GM12878 (cell line): ENCODE data around the gene ZMIZ1. TPM values are rescaled to one million over a fixed set of nuclear protein-coding genes. Genes with fewer than 3 reads are reported as not detected.

Experiments
- ATAC-seq: fragments of 200-7000 bp; cut with Tn5 transposase; 3 replicates; pipeline ENCODE4 v1.9.1; 2020; ENCODE audit warnings: mild to moderate bottlenecking, moderate library complexity
- BruUV-seq: library from RNA; stranded (reverse); fragments of 400-500 nt; replicated peaks from 2 replicates; lab custom pipeline; 2021; lab: Mats Ljungman, UMichigan
- CTCF ChIA-PET: fragments of 300-600 bp; sonication (Branson Sonifier 250); formaldehyde crosslinking; extraction: SDS; loops from one replicate; lab custom pipeline; 2021; ENCODE audit warnings: inconsistent platforms; lab: Yijun Ruan, JAX
- POLR2A ChIA-PET: fragments of 350-600 bp; formaldehyde crosslinking; extraction: SDS; loops from one replicate; lab custom pipeline; 2021; ENCODE audit warnings: inconsistent platforms; lab: Charles Lee
- RAD21 ChIA-PET: fragments of 300-600 bp; sonication (Branson Sonifier 250); formaldehyde crosslinking; loops from one replicate; lab custom pipeline; 2023; ENCODE audit warnings: antibody characterized with exemption; ENCODE audit not compliant: unreplicated experiment; lab: Charles Lee
- SMC1A ChIA-PET: fragments of 300-600 bp; sonication (Branson Sonifier 250); formaldehyde crosslinking; loops from one replicate; lab custom pipeline; 2023; ENCODE audit not compliant: unreplicated experiment, uncharacterized antibody; lab: Charles Lee
- DNase-seq: peaks from one replicate; pipeline ENCODE4 v3.0.0-alpha.2; 2011; ENCODE audit warnings: low read depth, low spot score
- FAIRE-seq: peaks from 3 replicates; lab custom pipeline; 2011; peaks lifted over from hg19 to GRCh38; lab: Jason Lieb, UNC
- H2AFZ ChIP-seq: 2 replicates; pipeline ENCODE4 v1.6.0; 2011; ENCODE audit warnings: low read depth, low read length, control low read depth; ENCODE audit not compliant: control insufficient read depth
- H3K27ac ChIP-seq: 2 replicates; pipeline ENCODE4 v1.5.1; 2011; ENCODE audit warnings: control low read depth; ENCODE audit not compliant: control insufficient read depth, insufficient read depth
- H3K27me3 ChIP-seq, 2 experiments: replicated peaks in 1 of 2; 2 replicates each; pipeline versions ENCODE4 v1.6.0 to v1.6.1; 2011; ENCODE audit warnings: low read length in 1 of 2; ENCODE audit not compliant: control insufficient read depth in 2 of 2, insufficient read depth in 2 of 2
- H3K36me3 ChIP-seq, 2 experiments: 2 replicates each; pipeline ENCODE4 v1.5.1; 2011; ENCODE audit warnings: low read length in 1 of 2; ENCODE audit not compliant: control insufficient read depth in 2 of 2, insufficient read depth in 2 of 2
- H3K4me1 ChIP-seq: 2 replicates; pipeline ENCODE4 v1.6.1; 2011; ENCODE audit warnings: mild to moderate bottlenecking, low read length, moderate library complexity, mixed read lengths; ENCODE audit not compliant: control insufficient read depth, insufficient read depth
- H3K4me2 ChIP-seq: 2 replicates; pipeline ENCODE4 v1.6.0; 2011; ENCODE audit warnings: control low read depth; ENCODE audit not compliant: control insufficient read depth, insufficient read depth
- H3K4me3 ChIP-seq: fragments of 200-600 bp; sonication (generic); 2 replicates; pipeline ENCODE4 v1.5.1; 2016
- H3K79me2 ChIP-seq: 2 replicates; pipeline ENCODE4 v1.6.0; 2011; ENCODE audit warnings: low read length; ENCODE audit not compliant: control insufficient read depth, insufficient read depth
- H3K9ac ChIP-seq: 2 replicates; pipeline ENCODE4 v1.8.0; 2011; ENCODE audit warnings: low read length, control low read depth, mixed read lengths; ENCODE audit not compliant: control insufficient read depth, insufficient read depth
- H3K9me3 ChIP-seq: replicated peaks from 3 replicates; pipeline ENCODE4 v1.5.1; 2011; ENCODE audit warnings: mild to moderate bottlenecking, low read length; ENCODE audit not compliant: control insufficient read depth, insufficient read depth
- H4K20me1 ChIP-seq: 2 replicates; pipeline ENCODE4 v1.6.0; 2011; ENCODE audit not compliant: control insufficient read depth, insufficient read depth
- ASH2L ChIP-seq: fragments of 300-600, 200-600 bp; sonication (generic); IDR thresholded peaks from 2 replicates; pipeline ENCODE4 v1.6.1; 2017; ENCODE audit warnings: low read depth, mild to moderate bottlenecking, borderline replicate concordance
- ATF7 ChIP-seq: fragments of 450-650 bp; IDR thresholded peaks from 2 replicates; pipeline ENCODE4 v1.6.1; 2016; ENCODE audit warnings: low read depth, mild to moderate bottlenecking
- CEBPB ChIP-seq, 2 experiments: fragments of 150-350 bp in 1 of 2; IDR thresholded peaks; 2 replicates each; pipeline ENCODE4 v1.6.1; 2012 to 2014; ENCODE audit warnings: low read depth in 2 of 2, low read length in 2 of 2, borderline replicate concordance in 1 of 2, inconsistent platforms in 1 of 2
- CEBPZ ChIP-seq: fragments of 150-350 bp; IDR thresholded peaks from 2 replicates; pipeline ENCODE4 v1.6.1; 2016; ENCODE audit warnings: low read depth, low read length
- CHD2 ChIP-seq: IDR thresholded peaks from 2 replicates; pipeline ENCODE4 v1.6.1; 2011; ENCODE audit warnings: low read depth, low read length, improper control_type of control experiment, borderline replicate concordance
- ESRRA ChIP-seq: IDR thresholded peaks from 2 replicates; pipeline ENCODE4 v1.6.1; 2012; ENCODE audit warnings: mild to moderate bottlenecking, low read length, improper control_type of control experiment
- ETV6 ChIP-seq, 2 experiments: fragments of 450-650 bp in 1 of 2; IDR thresholded peaks in 1 of 2; conservative IDR thresholded peaks in 1 of 2; 2 replicates each; pipeline ENCODE4 v1.6.1; 2014; ENCODE audit warnings: antibody characterized with exemption in 1 of 2, borderline replicate concordance in 1 of 2, low read depth in 1 of 2, mild to moderate bottlenecking in 1 of 2, moderate library complexity in 1 of 2
- FOS ChIP-seq: IDR thresholded peaks from 3 replicates; pipeline ENCODE4 v1.6.1; 2011; ENCODE audit warnings: borderline replicate concordance; ENCODE audit not compliant: insufficient read length; ENCODE audit errors: extremely low read depth
- GATAD2B ChIP-seq: fragments of 450-650 bp; conservative IDR thresholded peaks from 2 replicates; pipeline ENCODE4 v1.6.1; 2017; ENCODE audit warnings: low read depth, mild to moderate bottlenecking, moderate library complexity
- HDAC6 ChIP-seq: fragments of 200-600 bp; sonication (generic); IDR thresholded peaks from one replicate; pipeline ENCODE4 v1.8.0; 2017; ENCODE audit warnings: antibody characterized with exemption; ENCODE audit not compliant: unreplicated experiment
- HDGF ChIP-seq: fragments of 450-650 bp; IDR thresholded peaks from 2 replicates; pipeline ENCODE4 v1.6.1; 2016; ENCODE audit warnings: antibody characterized with exemption
- MXI1 ChIP-seq: fragments of 150-350 bp; IDR thresholded peaks from 2 replicates; pipeline ENCODE4 v1.6.1; 2011; ENCODE audit warnings: low read depth, mild to moderate bottlenecking, inconsistent platforms, low read length, improper control_type of control experiment
- NBN ChIP-seq: fragments of 450-650 bp; IDR thresholded peaks from 2 replicates; pipeline ENCODE4 v1.6.1; 2016
- PAX8 ChIP-seq: fragments of 450-650 bp; IDR thresholded peaks from 2 replicates; pipeline ENCODE4 v1.6.1; 2017; ENCODE audit warnings: mild to moderate bottlenecking, moderate library complexity
- PML ChIP-seq: IDR thresholded peaks from 2 replicates; pipeline ENCODE4 v1.6.1; 2012; ENCODE audit warnings: low read length, inconsistent platforms
- POLR2A ChIP-seq: IDR thresholded peaks from 2 replicates; pipeline ENCODE4 v1.6.1; 2011; ENCODE audit warnings: low read depth, mild to moderate bottlenecking, low read length
- RELA ChIP-seq: fragments of 450-650 bp; IDR thresholded peaks from 2 replicates; pipeline ENCODE4 v1.8.0; 2014; ENCODE audit warnings: borderline replicate concordance; ENCODE audit not compliant: partially characterized antibody
- RUNX3 ChIP-seq: IDR thresholded peaks from 2 replicates; pipeline ENCODE4 v1.6.1; 2012; ENCODE audit warnings: low read length, inconsistent platforms
- SIN3A ChIP-seq: IDR thresholded peaks from 2 replicates; pipeline ENCODE4 v1.6.1; 2012; ENCODE audit warnings: low read depth, low read length, improper control_type of control experiment
- SUPT20H ChIP-seq: IDR thresholded peaks from 2 replicates; pipeline ENCODE4 v1.6.1; 2011; ENCODE audit warnings: low read depth, mild to moderate bottlenecking, low read length, moderate library complexity, borderline replicate concordance; ENCODE audit not compliant: control insufficient read depth
- SUZ12 ChIP-seq: fragments of 200-600 bp; sonication (generic); IDR thresholded peaks from one replicate; pipeline ENCODE4 v1.6.1; 2018; ENCODE audit warnings: antibody characterized with exemption, mild to moderate bottlenecking; ENCODE audit not compliant: unreplicated experiment
- TARDBP ChIP-seq: IDR thresholded peaks from 2 replicates; pipeline ENCODE4 v1.6.1; 2016; ENCODE audit warnings: borderline replicate concordance
- ZNF217 ChIP-seq: fragments of 450-650 bp; IDR thresholded peaks from 2 replicates; pipeline ENCODE4 v1.6.1; 2017; ENCODE audit warnings: antibody characterized with exemption, mild to moderate bottlenecking
- WGBS: methylation state at CpG from one replicate; pipeline ENCODE4 v1.1.6; 2016; ENCODE audit warnings: low lambda C conversion rate; ENCODE audit not compliant: insufficient replicate concordance, insufficient coverage; ENCODE audit errors: missing lambda C conversion rate; 5-methylcytosine and 5-hydroxymethylcytosine counted together
- in situ Hi-C: fragments of 300-500 bp; cut with MboI; formaldehyde crosslinking; loops from 9 replicates; pipeline ENCODE4 v1.14.3; 2018; ENCODE audit warnings: mixed read lengths
- intact Hi-C: fragments of 100-400 bp; cut with micrococcal nuclease; formaldehyde crosslinking; loops from one replicate; pipeline ENCODE4 v1.14.2; 2022; ENCODE audit not compliant: unreplicated experiment
- polyA plus RNA-seq, 11 experiments: library from polyadenylated mRNA; depleted of rRNA in 4 of 11; unstranded in 6 of 11; stranded (reverse) in 5 of 11; fragments of >200 nt; fragmentation: Nextera tagmentation in 4 of 11; fragmentation: Illumina TruSeq in 1 of 11; extraction: Ambion mirVana in 4 of 11; extraction: Trizol in 1 of 11; gene quantifications; 1 replicate in 1 of 11; 2 replicates in 10 of 11; pipeline versions ENCODE4 v1.2.1 to v1.2.3, GENCODE V29; 2011 to 2016; ENCODE audit warnings: inconsistent platforms in 2 of 11, missing spikeins in 2 of 11, low read depth in 1 of 11
- total RNA-seq, 4 experiments: library from RNA; depleted of rRNA in 3 of 4; stranded (reverse); fragments of >200 nt in 3 of 4; fragmentation: Illumina TruSeq in 1 of 4; extraction: Trizol in 1 of 4; gene quantifications; 2 replicates each; pipeline versions ENCODE4 v1.2.1 to v1.2.3, GENCODE V29; 2013 to 2021

The ZMIZ1 gene
- total and polyA plus RNA-seq, 10 of the 15 experiments (the other 5 are each of a cell fraction or from before 2014, with no cell fraction given), result 3.1 to 82.3 (median 14.9) TPM

GRCh38 chr10:79143879-79144278 lies 75.1 kb downstream of the ZMIZ1 start:
- SMC1A ChIA-PET, result no interaction called here
- no peaks in the 10 kb centered on the region for H3K4me1 ChIP-seq

GRCh38 chr10:79144351-79145173 lies 75.8 kb downstream of the ZMIZ1 start:
- ATAC-seq (no peak), FAIRE-seq (no peak), DNase-seq (no peak)
- ChIA-PET POLR2A (no interaction called here), RAD21 (no interaction called here), SMC1A (no interaction called here), CTCF (no interaction called here)
- H3K27me3 ChIP-seq, result no peaks in the 10 kb centered on the region
- BruUV-seq, result no TSS peak
- peaks cover 2% of the 10 kb centered on the region for H3K4me1 ChIP-seq
- no peaks in the 10 kb centered on the region for H3K9me3 ChIP-seq
- H3K4me3 ChIP-seq, result no peak overlapping the region
- no peak overlapping the region for H3K27ac ChIP-seq
- in situ Hi-C loops, result no loop called here
- no peak overlapping the region for H3K4me2 ChIP-seq
- no peaks in the 10 kb centered on the region for H3K79me2 ChIP-seq
- H3K36me3 ChIP-seq, result no peaks in the 10 kb centered on the region; a peak in 1 of 4 replicates
- no peak overlapping the region for H2AFZ ChIP-seq
- 20% methylated on average over 12 of the region's 12 CpGs for WGBS
- no peaks in the 10 kb centered on the region for H4K20me1 ChIP-seq
- H3K9ac ChIP-seq, result no peak overlapping the region
- intact Hi-C loops, result no loop called here
- TF ChIP-seq RUNX3, result no peak
- TF ChIP-seq ETV6 (conservative IDR thresholded peaks at IDR 0.05 in 1 of 2, IDR thresholded peaks at IDR 0.05 in 1 of 2; ENCODE audit: borderline replicate concordance in 1 of 2, low read depth in 1 of 2), result no peak
- no peak for TF ChIP-seq HDAC6
- no peak for TF ChIP-seq HDGF
- no peak for TF ChIP-seq TARDBP
- TF ChIP-seq CEBPZ, result no peak
- no peak for TF ChIP-seq NBN
- no peak for TF ChIP-seq ASH2L
- no peak for TF ChIP-seq PAX8

More at GRCh38 chr10:79143879-79144278, 75.1 kb downstream of the ZMIZ1 start:
- no peaks in the 10 kb centered on the region for H4K20me1 ChIP-seq
- in situ Hi-C loops (no loop called here), intact Hi-C loops (no loop called here)
- no peaks in the 10 kb centered on the region for H3K79me2 ChIP-seq
- DNase-seq (no peak), ATAC-seq (no peak), FAIRE-seq (no peak)
- H3K36me3 ChIP-seq, result no peaks in the 10 kb centered on the region; a peak in 1 of 4 replicates
- WGBS, result 58% methylated on average over 11 of the region's 11 CpGs
- ChIA-PET CTCF (no interaction called here), RAD21 (no interaction called here), POLR2A (no interaction called here)
- H3K4me3 ChIP-seq, result no peak overlapping the region
- BruUV-seq, result no TSS peak
- no peak overlapping the region for H3K27ac ChIP-seq
- no peaks in the 10 kb centered on the region for H3K9me3 ChIP-seq
- no peaks in the 10 kb centered on the region for H3K27me3 ChIP-seq
- no peak overlapping the region for H2AFZ ChIP-seq
- H3K9ac ChIP-seq, result no peak overlapping the region
- no peak for TF ChIP-seq CHD2
- no peak for TF ChIP-seq FOS
- no peak for TF ChIP-seq RUNX3
- no peak for TF ChIP-seq POLR2A
- TF ChIP-seq SUPT20H, result no peak
- no peak for TF ChIP-seq HDAC6
- no peak for TF ChIP-seq PML
- TF ChIP-seq ESRRA, result no peak
- no peak for TF ChIP-seq ATF7
- TF ChIP-seq MXI1, result no peak
- TF ChIP-seq RELA, result no peak
- no peak for TF ChIP-seq SUZ12
- no peak for TF ChIP-seq SIN3A
- no peak for TF ChIP-seq CEBPB (IDR thresholded peaks at IDR 0.05; ENCODE audit: borderline replicate concordance in 1 of 2, low read depth in 2 of 2, low read length in 2 of 2)
- no peak for TF ChIP-seq ZNF217
- no peak for TF ChIP-seq ASH2L
- TF ChIP-seq GATAD2B, result no peak
- H3K4me2 ChIP-seq, result no peak overlapping the region
